Psoas muscle (tissue), 8 donors: ENCODE measurements around the gene KRTAP19-7. TPM values are rescaled to one million over a fixed set of nuclear protein-coding genes. Genes with fewer than 3 reads are reported as not detected.

Experiments
- ATAC-seq, 4 donors: fragments of 200-7000 bp; cut with Tn5 transposase; one replicate each; pipeline ENCODE4 v1.9.1; 2020; ENCODE audit warnings: moderate library complexity in 3 of 4, mild to moderate bottlenecking in 2 of 4
- DNase-seq, 2 donors: peaks; one replicate each; pipeline ENCODE4 v3.0.0-alpha.2; 2020
- H3K27ac ChIP-seq: fragments of 200-600 bp; one replicate; pipeline ENCODE4 v1.8.0; 2022
- H3K27me3 ChIP-seq, 3 donors: fragments of 200-600 bp in 1 of 3; one replicate each; pipeline versions ENCODE4 v1.6.1 to v1.8.0; 2013 to 2022; ENCODE audit warnings: low read length in 2 of 3, mild to moderate bottlenecking in 2 of 3, moderate library complexity in 1 of 3; ENCODE audit not compliant: insufficient read depth in 3 of 3
- H3K36me3 ChIP-seq, 2 donors: fragments of 200-600 bp in 1 of 2; one replicate each; pipeline versions ENCODE4 v1.6.1 to v1.8.0; 2013 to 2022; ENCODE audit warnings: low read depth in 1 of 2, mild to moderate bottlenecking in 1 of 2, moderate library complexity in 1 of 2; ENCODE audit not compliant: insufficient read depth in 1 of 2
- H3K4me1 ChIP-seq: fragments of 200-600 bp; one replicate; pipeline ENCODE4 v1.8.0; 2022
- H3K4me3 ChIP-seq: fragments of 200-600 bp; one replicate; pipeline ENCODE4 v1.8.0; 2022; ENCODE audit warnings: mild to moderate bottlenecking
- H3K9me3 ChIP-seq: fragments of 200-600 bp; one replicate; pipeline ENCODE4 v1.8.0; 2022
- CTCF ChIP-seq: fragments of 200-600 bp; IDR thresholded peaks from one replicate; pipeline ENCODE4 v1.8.0; 2022; ENCODE audit warnings: antibody characterized with exemption
- WGBS, 3 donors: extraction: QIAGEN DNeasy Blood & Tissue Kit; methylation state at CpG; one replicate each; pipeline versions ENCODE4 v1.1.6 to v1.1.7; 2013; 5-methylcytosine and 5-hydroxymethylcytosine counted together
- intact Hi-C, 2 donors: fragments of 100-400 bp; cut with DNase I; formaldehyde crosslinking; loops; one replicate each; pipeline versions ENCODE4 v1.11.0 to v1.14.2; 2022
- polyA plus RNA-seq, 3 donors: library from polyadenylated mRNA; stranded (reverse); fragments of 200-250 nt; gene quantifications; one replicate each; pipeline ENCODE4 v1.2.3, GENCODE V29; 2013
- total RNA-seq, 4 donors: library from RNA; stranded (reverse); fragmentation: NEBNext Ultra II Directional in 2 of 4; extraction: Animal tissue kit (Norgen Biotek cat#: 25700) in 2 of 4; gene quantifications; one replicate each; pipeline versions ENCODE4 v1.2.1 to v1.2.4, GENCODE V29; 2021 to 2023
- donor health status: healthy with polysubstance abuse.
- donor health status: DM: no; HTN: no; CAD: no; lungs with moderate emphysema.
- donor health status: Bipolar disorder and iron deficiency.
- donor health status: healthy.
- donor health status: DM: yes; HTN: yes; CAD: no.
- donor health status: DM: no; HTN: no; CAD: no.
- donor health status: DM: no; HTN: no; CAD: no.
- donor health status: DM: yes; HTN: yes; CAD: no.

The KRTAP19-7 gene
- total and polyA plus RNA-seq, 7 donors = not detected

DNA sequence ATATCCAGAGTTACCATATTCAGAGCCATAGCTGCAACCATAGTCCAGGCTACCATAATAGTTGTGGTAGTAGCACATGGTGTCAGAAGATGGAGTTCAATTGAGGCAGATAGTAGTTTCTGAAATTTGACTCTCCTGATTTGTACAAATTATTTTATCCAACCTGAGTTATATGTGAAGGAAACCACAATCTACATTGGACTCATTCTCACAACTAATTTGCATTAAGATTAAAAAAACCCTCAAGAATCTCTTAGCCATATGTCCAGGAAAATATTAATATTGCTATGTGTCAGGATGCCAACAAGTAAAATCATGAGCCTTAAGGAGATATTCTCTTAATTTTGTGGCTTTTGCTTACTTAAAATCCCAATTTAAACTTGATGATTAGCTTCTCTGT lies 29.2 kb upstream of the KRTAP19-7 start, which contains the start of gene KRTAP22-2:
Gene KRTAP22-2, minus strand, starts transcription at position 101 of the 400 bp plus-strand sequence.
- no peaks in the 10 kb centered on the region for H3K36me3 ChIP-seq
- no peaks in the 10 kb centered on the region for H3K4me1 ChIP-seq
- DNase-seq (no peak), ATAC-seq (no peak)
- H3K4me3 ChIP-seq = no peak within 1 kb of the TSS
- TF ChIP-seq CTCF = no peak
- intact Hi-C loops = no loop called here
- no peak within 1 kb of the TSS for H3K27ac ChIP-seq
- H3K27me3 ChIP-seq = no peaks in the 10 kb centered on the region
- no peaks in the 10 kb centered on the region for H3K9me3 ChIP-seq

DNA sequence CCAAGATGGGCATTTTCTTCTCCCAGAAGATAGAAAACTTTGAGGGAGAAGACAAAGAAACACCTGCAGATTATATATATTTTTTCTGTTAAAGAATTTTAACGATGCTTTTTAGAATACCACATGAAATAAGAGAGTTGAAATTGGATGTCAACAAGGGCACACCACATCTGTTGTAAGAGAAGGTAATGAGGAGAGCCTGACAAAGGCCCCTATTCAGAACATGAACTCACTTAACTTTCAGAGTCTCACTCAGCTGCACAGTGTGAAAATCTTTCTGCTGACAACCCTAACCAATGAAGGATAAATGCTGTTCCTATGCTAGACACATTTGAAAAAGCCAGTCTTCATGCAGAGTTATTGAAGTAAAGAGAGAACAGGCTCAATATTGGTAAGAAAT lies 21.8 kb upstream of the KRTAP19-7 start:
- ATAC-seq (no peak), DNase-seq (no peak)
- Histone ChIP-seq H3K27me3 (no peaks in the 10 kb centered on the region), H3K9me3 (no peaks in the 10 kb centered on the region), H3K27ac (no peak overlapping the region), H3K4me3 (no peak overlapping the region), H3K4me1 (no peaks in the 10 kb centered on the region), H3K36me3 (no peaks in the 10 kb centered on the region)
- intact Hi-C loops = no loop called here
- no peak for TF ChIP-seq CTCF
- 37 to 46% (median 38%) methylated on average over 1 of the region's 1 CpG for WGBS, 3 donors

DNA sequence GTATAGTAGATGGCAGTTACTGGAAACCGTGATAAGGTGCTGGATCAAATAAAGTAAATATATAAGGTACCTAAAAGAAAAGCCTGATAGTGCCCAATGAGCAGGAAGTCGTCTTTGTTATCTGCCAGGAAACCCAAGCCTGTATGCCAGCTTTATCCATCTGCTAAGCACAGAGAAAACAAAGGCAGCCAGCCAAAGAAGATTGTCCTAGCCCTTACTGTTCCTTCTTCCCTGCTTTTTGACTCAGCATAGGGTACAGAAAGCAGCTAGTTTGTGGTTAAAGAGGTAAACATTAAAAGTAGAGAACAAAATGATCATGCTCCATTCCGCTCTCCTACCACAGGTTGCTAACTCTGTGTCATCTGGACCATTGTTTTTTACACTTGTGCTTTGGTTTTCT lies 19.0 kb upstream of the KRTAP19-7 start:
- no peak overlapping the region for H3K4me3 ChIP-seq
- no peaks in the 10 kb centered on the region for H3K27me3 ChIP-seq
- H3K9me3 ChIP-seq = no peaks in the 10 kb centered on the region
- DNase-seq (no peak), ATAC-seq (no peak)
- H3K27ac ChIP-seq = no peak overlapping the region
- no peaks in the 10 kb centered on the region for H3K36me3 ChIP-seq
- TF ChIP-seq CTCF = no peak
- WGBS, 3 donors = 56 to 65% (median 64%) methylated on average over 3 of the region's 3 CpGs
- no peaks in the 10 kb centered on the region for H3K4me1 ChIP-seq
- intact Hi-C loops = no loop called here

DNA sequence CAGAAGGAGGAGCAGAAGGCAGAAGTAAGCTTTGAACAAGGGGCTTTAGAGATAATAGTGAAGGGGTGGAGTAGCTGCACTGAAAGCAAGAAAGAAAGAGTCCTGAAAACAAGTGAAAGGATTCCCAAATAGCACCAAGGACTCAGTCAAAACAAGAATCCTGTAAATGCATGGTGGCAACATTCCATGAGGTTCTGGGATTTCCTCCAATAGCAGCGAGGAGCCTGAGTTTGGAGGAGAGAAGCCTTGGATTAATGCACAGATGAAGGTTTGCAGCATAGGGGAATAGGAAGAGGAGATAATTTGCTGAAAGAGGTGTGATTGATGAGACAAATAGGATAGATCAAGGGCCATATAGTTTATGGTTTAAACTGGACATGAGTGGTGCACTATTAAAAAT lies 18.2 kb upstream of the KRTAP19-7 start:
- intact Hi-C loops = no loop called here
- Histone ChIP-seq H3K9me3 (no peaks in the 10 kb centered on the region), H3K4me3 (no peak overlapping the region), H3K27me3 (no peaks in the 10 kb centered on the region), H3K36me3 (no peaks in the 10 kb centered on the region), H3K4me1 (no peaks in the 10 kb centered on the region), H3K27ac (no peak overlapping the region)
- 31 to 46% (median 38%) methylated on average over 1 of the region's 1 CpG for WGBS, 3 donors
- no peak for TF ChIP-seq CTCF
- DNase-seq (no peak), ATAC-seq (no peak)

DNA sequence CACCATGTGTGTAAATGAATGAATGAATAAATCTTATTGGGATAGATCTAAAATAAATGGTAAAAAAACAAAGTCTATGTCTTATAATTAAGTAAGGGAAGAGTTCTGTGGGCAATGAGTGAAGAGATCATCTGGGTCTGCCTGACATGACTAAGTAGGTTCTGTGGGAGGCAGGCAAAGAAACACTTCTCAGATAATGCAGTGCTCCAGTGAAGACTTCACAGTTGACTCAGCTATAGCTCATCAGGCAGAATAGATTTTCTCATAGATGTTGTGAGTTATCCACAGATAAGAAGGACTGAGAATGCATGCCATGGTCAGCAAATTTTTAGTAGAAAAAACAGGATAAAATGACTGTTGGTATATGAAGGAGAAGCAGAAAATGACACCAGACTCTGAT lies 16.7 kb upstream of the KRTAP19-7 start:
- no peak for TF ChIP-seq CTCF
- Histone ChIP-seq H3K9me3 (no peaks in the 10 kb centered on the region), H3K27ac (no peak overlapping the region), H3K36me3 (no peaks in the 10 kb centered on the region), H3K4me1 (no peaks in the 10 kb centered on the region), H3K4me3 (no peak overlapping the region), H3K27me3 (no peaks in the 10 kb centered on the region)
- ATAC-seq (no peak), DNase-seq (no peak)
- intact Hi-C loops = no loop called here
